Measurements from ENCODE around the gene ANK3. TPM values are rescaled to one million over a fixed set of nuclear protein-coding genes. Genes with fewer than 3 reads are reported as not detected.

ANK3 gene
- total RNA-seq, 1 experiment from 2014 or later: 15.3 TPM

GRCh38 chr10:60138842-60139241, 250.8 kb downstream of the ANK3 start:
- Histone ChIP-seq H4K20me1 (ENCODE audit: insufficient read depth) (no peaks in the 10 kb centered on the region), H3K4me3 (replicated peaks in 1 of 2; ENCODE audit: low read depth in 1 of 2, low read length in 2 of 2) (no peak overlapping the region), H3K9me3 (ENCODE audit: control insufficient read depth in 1 of 2, insufficient read depth in 1 of 2, low read depth in 1 of 2, low read length in 2 of 2) (no peaks in the 10 kb centered on the region), H3K4me2 (ENCODE audit: low read length) (no peak overlapping the region), H3K9ac (ENCODE audit: low read length) (no peak overlapping the region), H3K4me1 (ENCODE audit: control insufficient read depth in 1 of 2, insufficient read depth in 2 of 2, low read length in 2 of 2) (peaks cover 13 to 29% of the 10 kb centered on the region in 2 experiments), H3K9me2 (ENCODE audit: insufficient read depth) (no peaks in the 10 kb centered on the region), H2AFZ (ENCODE audit: low read depth, low read length, poor library complexity, severe bottlenecking) (no peak overlapping the region), H3K36me3 (ENCODE audit: control insufficient read depth in 1 of 2, insufficient read depth in 2 of 2, low read length in 2 of 2) (no peaks in the 10 kb centered on the region), H3K27ac (ENCODE audit: low read depth, low read length) (no peak overlapping the region), H3K79me2 (ENCODE audit: insufficient read depth, low read length) (no peaks in the 10 kb centered on the region), H3K27me3 (ENCODE audit: insufficient read depth, low read length) (no peaks in the 10 kb centered on the region)
- CTCF ChIA-PET: no interaction called here
- ATAC-seq (no peak), DNase-seq (ENCODE audit: low read depth, low spot score) (no peak)
- RAD21 ChIA-PET (ENCODE audit: low non-redundant PET in 1 of 2, low total read pairs in 2 of 2, uncharacterized antibody in 2 of 2, unreplicated experiment in 2 of 2): no interaction called here
- intact Hi-C loops (cut with micrococcal nuclease): no loop called here
- no TSS peak for BruUV-seq (replicated peaks)
- TF ChIP-seq, protein P1, sequence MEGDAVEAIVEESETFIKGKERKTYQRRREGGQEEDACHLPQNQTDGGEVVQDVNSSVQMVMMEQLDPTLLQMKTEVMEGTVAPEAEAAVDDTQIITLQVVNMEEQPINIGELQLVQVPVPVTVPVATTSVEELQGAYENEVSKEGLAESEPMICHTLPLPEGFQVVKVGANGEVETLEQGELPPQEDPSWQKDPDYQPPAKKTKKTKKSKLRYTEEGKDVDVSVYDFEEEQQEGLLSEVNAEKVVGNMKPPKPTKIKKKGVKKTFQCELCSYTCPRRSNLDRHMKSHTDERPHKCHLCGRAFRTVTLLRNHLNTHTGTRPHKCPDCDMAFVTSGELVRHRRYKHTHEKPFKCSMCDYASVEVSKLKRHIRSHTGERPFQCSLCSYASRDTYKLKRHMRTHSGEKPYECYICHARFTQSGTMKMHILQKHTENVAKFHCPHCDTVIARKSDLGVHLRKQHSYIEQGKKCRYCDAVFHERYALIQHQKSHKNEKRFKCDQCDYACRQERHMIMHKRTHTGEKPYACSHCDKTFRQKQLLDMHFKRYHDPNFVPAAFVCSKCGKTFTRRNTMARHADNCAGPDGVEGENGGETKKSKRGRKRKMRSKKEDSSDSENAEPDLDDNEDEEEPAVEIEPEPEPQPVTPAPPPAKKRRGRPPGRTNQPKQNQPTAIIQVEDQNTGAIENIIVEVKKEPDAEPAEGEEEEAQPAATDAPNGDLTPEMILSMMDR (IDR thresholded peaks at IDR 0.05 in 2 of 3, conservative IDR thresholded peaks at IDR 0.05 in 1 of 3; ENCODE audit: borderline replicate concordance in 1 of 3, insufficient read depth in 1 of 3, low read depth in 2 of 3, low read length in 2 of 3): no peak
- TF ChIP-seq CEBPB (IDR thresholded peaks at IDR 0.05; ENCODE audit: low read depth) (no peak), TCF7L2 (IDR thresholded peaks at IDR 0.05; ENCODE audit: borderline replicate concordance, extremely low read depth, insufficient read depth, insufficient read length) (no peak), YY1 (IDR thresholded peaks at IDR 0.05; ENCODE audit: extremely low read depth, insufficient replicate concordance, low read depth, low read length) (no peak), EZH2 (IDR thresholded peaks at IDR 0.05) (no peak), EGR1 (IDR thresholded peaks at IDR 0.05; ENCODE audit: low read depth) (no peak), JUND (IDR thresholded peaks at IDR 0.05) (no peak), RAD21 (IDR thresholded peaks at IDR 0.05; ENCODE audit: low read depth) (no peak), SIN3A (IDR thresholded peaks at IDR 0.05; ENCODE audit: low read depth) (no peak), ZFX (IDR thresholded peaks at IDR 0.05) (no peak), CBX3 (IDR thresholded peaks at IDR 0.05; ENCODE audit: low read depth) (no peak), ELF1 (IDR thresholded peaks at IDR 0.05; ENCODE audit: borderline replicate concordance, low read depth) (no peak), FOSL1 (IDR thresholded peaks at IDR 0.05; ENCODE audit: low read depth) (no peak), SRF (IDR thresholded peaks at IDR 0.05; ENCODE audit: low read depth) (no peak), EZH2phosphoT487 (IDR thresholded peaks at IDR 0.05; ENCODE audit: borderline replicate concordance) (no peak), ATF3 (IDR thresholded peaks at IDR 0.05) (no peak)
- TF ChIP-seq, protein P2, sequence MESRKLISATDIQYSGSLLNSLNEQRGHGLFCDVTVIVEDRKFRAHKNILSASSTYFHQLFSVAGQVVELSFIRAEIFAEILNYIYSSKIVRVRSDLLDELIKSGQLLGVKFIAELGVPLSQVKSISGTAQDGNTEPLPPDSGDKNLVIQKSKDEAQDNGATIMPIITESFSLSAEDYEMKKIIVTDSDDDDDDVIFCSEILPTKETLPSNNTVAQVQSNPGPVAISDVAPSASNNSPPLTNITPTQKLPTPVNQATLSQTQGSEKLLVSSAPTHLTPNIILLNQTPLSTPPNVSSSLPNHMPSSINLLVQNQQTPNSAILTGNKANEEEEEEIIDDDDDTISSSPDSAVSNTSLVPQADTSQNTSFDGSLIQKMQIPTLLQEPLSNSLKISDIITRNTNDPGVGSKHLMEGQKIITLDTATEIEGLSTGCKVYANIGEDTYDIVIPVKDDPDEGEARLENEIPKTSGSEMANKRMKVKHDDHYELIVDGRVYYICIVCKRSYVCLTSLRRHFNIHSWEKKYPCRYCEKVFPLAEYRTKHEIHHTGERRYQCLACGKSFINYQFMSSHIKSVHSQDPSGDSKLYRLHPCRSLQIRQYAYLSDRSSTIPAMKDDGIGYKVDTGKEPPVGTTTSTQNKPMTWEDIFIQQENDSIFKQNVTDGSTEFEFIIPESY (IDR thresholded peaks at IDR 0.05; ENCODE audit: extremely low read depth, insufficient replicate concordance, low read length): no peak
- POLR2A ChIA-PET: no interaction called here
